Sigmoid colon (tissue), 4 donors: ENCODE measurements around the gene RABGAP1L.

ENCODE experiments used
- EP300 ChIP-seq, 4 donors: sonication (generic); formaldehyde crosslinking; IDR thresholded peaks; one replicate each; pipeline ENCODE4 v1.6.1; 2017; ENCODE audit warnings: antibody characterized with exemption in 4 of 4
- POLR2A ChIP-seq, 2 donors: fragments of 450-650 bp; IDR thresholded peaks; one replicate each; pipeline ENCODE4 v1.6.1; 2016; ENCODE audit warnings: antibody characterized with exemption in 2 of 2, mild to moderate bottlenecking in 2 of 2, moderate library complexity in 2 of 2
- POLR2AphosphoS5 ChIP-seq, 4 donors: sonication (generic); formaldehyde crosslinking; IDR thresholded peaks; one replicate each; pipeline ENCODE4 v1.6.1; 2017; ENCODE audit warnings: antibody characterized with exemption in 4 of 4
- TF ChIP-seq, protein P1 (sequence below), 4 experiments: fragments of 450-650 bp in 3 of 4; fragments of 200-600 bp in 1 of 4; IDR thresholded peaks; one replicate each; pipeline ENCODE4 v1.5.1; 2016 to 2019; ENCODE audit warnings: antibody characterized with exemption in 4 of 4, mild to moderate bottlenecking in 3 of 4, moderate library complexity in 2 of 4

DNA sequence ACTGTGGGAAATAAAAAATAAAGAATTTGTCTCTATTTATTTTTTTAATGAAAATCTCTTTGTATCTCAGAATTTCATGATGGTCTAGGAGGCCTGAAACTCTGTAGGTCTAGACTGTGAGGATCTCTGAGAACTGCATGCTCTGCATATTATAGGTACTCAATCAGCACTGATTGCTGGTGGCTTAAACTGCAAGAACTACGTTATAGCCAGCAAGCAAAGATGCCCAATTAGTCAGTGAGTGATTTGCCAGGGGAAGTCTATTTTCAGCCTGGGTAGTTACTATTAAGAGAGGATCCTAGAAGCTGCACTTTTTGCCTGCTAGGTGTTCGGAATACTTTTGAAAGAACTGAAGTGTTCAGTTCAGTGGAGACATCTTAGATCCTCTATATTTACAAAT lies 375.9 kb downstream of the RABGAP1L start:
- TF ChIP-seq, protein P1, sequence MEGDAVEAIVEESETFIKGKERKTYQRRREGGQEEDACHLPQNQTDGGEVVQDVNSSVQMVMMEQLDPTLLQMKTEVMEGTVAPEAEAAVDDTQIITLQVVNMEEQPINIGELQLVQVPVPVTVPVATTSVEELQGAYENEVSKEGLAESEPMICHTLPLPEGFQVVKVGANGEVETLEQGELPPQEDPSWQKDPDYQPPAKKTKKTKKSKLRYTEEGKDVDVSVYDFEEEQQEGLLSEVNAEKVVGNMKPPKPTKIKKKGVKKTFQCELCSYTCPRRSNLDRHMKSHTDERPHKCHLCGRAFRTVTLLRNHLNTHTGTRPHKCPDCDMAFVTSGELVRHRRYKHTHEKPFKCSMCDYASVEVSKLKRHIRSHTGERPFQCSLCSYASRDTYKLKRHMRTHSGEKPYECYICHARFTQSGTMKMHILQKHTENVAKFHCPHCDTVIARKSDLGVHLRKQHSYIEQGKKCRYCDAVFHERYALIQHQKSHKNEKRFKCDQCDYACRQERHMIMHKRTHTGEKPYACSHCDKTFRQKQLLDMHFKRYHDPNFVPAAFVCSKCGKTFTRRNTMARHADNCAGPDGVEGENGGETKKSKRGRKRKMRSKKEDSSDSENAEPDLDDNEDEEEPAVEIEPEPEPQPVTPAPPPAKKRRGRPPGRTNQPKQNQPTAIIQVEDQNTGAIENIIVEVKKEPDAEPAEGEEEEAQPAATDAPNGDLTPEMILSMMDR (IDR thresholded peaks at IDR 0.05), result no peak
- TF ChIP-seq POLR2A (IDR thresholded peaks at IDR 0.05), result no peak
- TF ChIP-seq POLR2AphosphoS5 (IDR thresholded peaks at IDR 0.05), result no peak
- TF ChIP-seq EP300 (IDR thresholded peaks at IDR 0.05), result no peak
